BLaER1 (cell line): Measurements from ENCODE around the gene MCF2L2.

ENCODE experiments used
- H3K27ac ChIP-seq: shearing (Covaris generic); formaldehyde crosslinking; 2 replicates; pipeline ENCODE4 v1.8.1; 2022
- H3K27me3 ChIP-seq: shearing (Covaris generic); formaldehyde crosslinking; 2 replicates; pipeline ENCODE4 v1.8.1; 2022
- H3K36me3 ChIP-seq: shearing (Covaris generic); formaldehyde crosslinking; 2 replicates; pipeline ENCODE4 v1.8.1; 2022
- H3K4me1 ChIP-seq: shearing (Covaris generic); formaldehyde crosslinking; 2 replicates; pipeline ENCODE4 v1.8.1; 2022
- H3K4me2 ChIP-seq: shearing (Covaris generic); formaldehyde crosslinking; 2 replicates; pipeline ENCODE4 v1.8.1; 2022
- H3K4me3 ChIP-seq: shearing (Covaris generic); formaldehyde crosslinking; 2 replicates; pipeline ENCODE4 v1.8.1; 2022
- H3K9ac ChIP-seq: shearing (Covaris generic); formaldehyde crosslinking; 2 replicates; pipeline ENCODE4 v1.8.1; 2022
- H3K9me3 ChIP-seq: shearing (Covaris generic); formaldehyde crosslinking; 2 replicates; pipeline ENCODE4 v1.8.1; 2022
- H4K20me1 ChIP-seq: shearing (Covaris generic); formaldehyde crosslinking; 2 replicates; pipeline ENCODE4 v1.8.1; 2022
- Cebpa-rat ChIP-seq: shearing (Covaris generic); IDR thresholded peaks from 2 replicates; pipeline ENCODE4 v1.8.1; 2022

The MCF2L2 gene

DNA sequence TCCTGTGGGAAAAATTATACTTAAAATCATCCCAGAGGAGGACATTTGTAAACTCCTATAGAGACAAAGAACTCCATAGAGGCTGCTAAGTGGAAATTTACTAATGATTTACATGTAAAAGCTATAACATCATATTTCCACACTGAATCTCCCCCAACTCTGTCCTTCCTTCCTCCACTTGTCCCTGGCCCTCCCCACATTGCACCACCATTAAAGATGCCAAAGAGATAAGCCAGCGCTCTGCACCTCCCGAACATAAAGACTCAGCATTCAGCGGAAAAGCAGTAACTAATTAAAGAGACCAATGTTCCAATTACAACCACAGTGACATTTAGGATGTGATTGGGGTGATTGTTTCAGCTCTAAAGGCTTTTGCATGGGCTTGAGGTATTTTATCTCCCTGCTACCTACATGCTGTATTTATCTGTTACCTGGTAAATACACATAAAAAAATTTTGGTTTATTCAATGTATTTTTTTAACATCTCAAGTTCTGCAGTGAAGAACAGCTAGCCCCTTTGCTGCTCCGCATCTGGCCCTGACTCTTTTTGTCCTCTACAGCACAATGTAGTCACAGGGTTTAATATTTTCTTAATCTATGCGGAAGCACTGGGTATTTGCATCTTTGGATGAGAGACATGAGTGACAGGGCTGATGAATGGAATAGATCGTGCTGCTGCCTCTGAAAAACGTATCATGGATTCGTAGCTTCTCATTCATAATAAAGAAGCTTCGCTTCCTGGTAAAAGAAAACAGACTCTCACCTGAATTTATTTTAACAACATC, 210.7 kb downstream of the MCF2L2 start:
- no peaks in the 10 kb centered on the region for H4K20me1 ChIP-seq
- no peak overlapping the region for H3K4me2 ChIP-seq
- no peak for TF ChIP-seq Cebpa-rat
- no peak overlapping the region for H3K9ac ChIP-seq
- no peaks in the 10 kb centered on the region; the same call in 1 of the 2 replicates for H3K36me3 ChIP-seq
- H3K4me3 ChIP-seq, result no peak overlapping the region
- no peaks in the 10 kb centered on the region for H3K9me3 ChIP-seq
- H3K4me1 ChIP-seq, result peaks cover 34% of the 10 kb centered on the region
- no peak overlapping the region for H3K27ac ChIP-seq
- no peaks in the 10 kb centered on the region for H3K27me3 ChIP-seq

DNA sequence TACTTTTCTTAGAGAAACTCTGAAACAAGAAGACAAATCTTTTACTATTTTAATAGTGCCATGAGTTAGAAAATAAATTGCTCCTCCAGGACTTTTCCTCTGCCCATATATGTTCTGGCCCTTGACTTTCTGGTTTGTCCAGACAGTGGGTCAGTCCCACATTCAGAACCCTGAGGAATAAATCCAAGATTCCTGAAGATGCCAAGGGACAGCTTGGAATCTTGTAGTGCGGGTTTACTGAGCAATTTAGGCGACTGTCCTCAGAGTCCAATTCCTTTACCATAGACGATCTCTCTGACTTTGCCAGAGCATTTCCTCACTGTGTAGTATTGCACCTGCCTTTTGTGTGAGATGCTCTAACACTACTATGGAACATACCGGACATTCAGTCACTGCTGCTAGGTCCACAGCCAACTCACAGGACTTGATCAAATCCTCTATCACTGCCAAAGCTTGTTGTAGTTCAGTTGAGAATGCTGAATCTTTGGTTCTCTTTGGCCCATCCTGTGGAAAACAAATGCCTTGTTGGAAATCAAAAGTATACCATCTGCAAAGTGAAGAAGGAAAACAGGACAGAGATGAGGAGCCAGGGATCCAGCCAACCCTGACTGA, 212.7 kb downstream of the MCF2L2 start:
- no peak overlapping the region for H3K9ac ChIP-seq
- H3K9me3 ChIP-seq, result no peaks in the 10 kb centered on the region
- TF ChIP-seq Cebpa-rat, result no peak
- no peak overlapping the region for H3K27ac ChIP-seq
- no peaks in the 10 kb centered on the region; the same call in 1 of the 2 replicates for H3K36me3 ChIP-seq
- H3K27me3 ChIP-seq, result no peaks in the 10 kb centered on the region
- H4K20me1 ChIP-seq, result no peaks in the 10 kb centered on the region
- H3K4me3 ChIP-seq, result no peak overlapping the region
- no peak overlapping the region for H3K4me2 ChIP-seq
- peaks cover 46% of the 10 kb centered on the region for H3K4me1 ChIP-seq

DNA sequence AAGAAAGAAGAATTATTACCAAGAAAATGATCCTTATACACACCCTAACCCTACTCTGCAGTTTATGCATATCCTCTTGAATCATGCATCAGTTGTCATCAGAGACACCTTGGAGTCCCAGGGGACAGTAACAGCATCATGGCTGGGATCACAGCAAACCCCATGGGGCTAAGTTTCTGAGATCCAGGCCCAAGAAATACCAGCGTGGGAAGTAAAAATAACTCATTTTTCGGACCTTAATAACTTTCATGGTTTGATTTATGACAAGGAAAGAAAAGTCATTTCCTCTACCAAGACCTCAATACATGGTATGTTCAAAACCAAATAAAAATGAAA, 214.2 kb downstream of the MCF2L2 start:
- Histone ChIP-seq H3K4me1 (peaks cover 47% of the 10 kb centered on the region), H3K4me3 (no peak overlapping the region), H3K27me3 (no peaks in the 10 kb centered on the region), H4K20me1 (no peaks in the 10 kb centered on the region), H3K27ac (no peak overlapping the region), H3K4me2 (peak overlapping the region; percentile 65), H3K9me3 (no peaks in the 10 kb centered on the region), H3K36me3 (no peaks in the 10 kb centered on the region; the same call in 1 of the 2 replicates), H3K9ac (no peak overlapping the region)
- TF ChIP-seq Cebpa-rat, result no peak

GRCh38 chr3:183213415-183214276, 214.8 kb downstream of the MCF2L2 start:
- Histone ChIP-seq H3K4me1 (peaks cover 43% of the 10 kb centered on the region), H3K36me3 (no peaks in the 10 kb centered on the region; the same call in 1 of the 2 replicates), H3K4me2 (peak overlapping the region; percentile 65), H3K27ac (no peak overlapping the region), H3K27me3 (no peaks in the 10 kb centered on the region), H3K9me3 (no peaks in the 10 kb centered on the region), H3K9ac (no peak overlapping the region), H4K20me1 (no peaks in the 10 kb centered on the region), H3K4me3 (no peak overlapping the region)
- no peak for TF ChIP-seq Cebpa-rat

DNA sequence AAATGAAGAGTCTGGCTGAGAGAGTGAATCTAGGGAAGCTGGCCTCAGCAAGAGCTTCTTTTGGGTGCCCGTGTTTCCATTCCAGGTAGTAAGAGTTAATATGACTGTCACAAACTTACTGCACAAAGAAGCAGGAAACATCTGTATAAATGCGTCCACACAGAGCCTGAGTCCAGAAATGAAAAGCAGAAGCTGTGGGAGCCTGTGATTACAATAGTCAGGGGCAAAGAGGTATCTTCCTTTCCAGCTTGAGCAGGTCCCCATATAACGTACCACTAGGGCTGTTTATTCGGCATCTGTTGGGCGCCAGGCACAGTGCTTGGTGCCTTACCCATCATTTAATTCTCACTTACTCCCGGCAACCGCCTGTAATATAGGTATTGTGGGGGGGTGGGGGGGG, 215.9 kb downstream of the MCF2L2 start:
- Histone ChIP-seq H3K36me3 (no peaks in the 10 kb centered on the region; the same call in 1 of the 2 replicates), H3K9ac (no peak overlapping the region)
- no peak for TF ChIP-seq Cebpa-rat

DNA sequence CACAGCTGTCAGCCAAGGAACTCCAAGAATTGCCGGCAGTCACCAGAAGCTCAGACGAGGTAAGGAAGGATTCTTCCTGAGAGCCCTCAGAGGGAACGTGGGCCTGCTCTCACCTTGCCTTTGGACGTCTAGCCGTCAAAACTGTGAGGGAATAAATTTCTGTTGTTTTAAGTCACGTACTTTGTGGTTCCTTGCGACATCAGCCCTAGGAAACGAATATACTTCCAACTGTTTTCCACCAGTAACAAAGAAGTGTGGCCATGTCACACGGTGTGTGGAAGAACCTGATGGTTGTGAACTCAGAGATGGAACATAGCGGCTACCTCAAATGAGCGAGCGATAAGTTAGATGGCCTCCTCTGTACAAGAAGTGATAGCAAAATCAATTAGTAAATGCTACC, 216.3 kb downstream of the MCF2L2 start:
- TF ChIP-seq Cebpa-rat, result no peak
- H3K4me2 ChIP-seq, result peak overlapping the region; percentile 29

More for the DNA sequence above, 215.9 kb downstream of the MCF2L2 start:
- no peak overlapping the region for H3K27ac ChIP-seq
- no peaks in the 10 kb centered on the region for H4K20me1 ChIP-seq
- H3K4me1 ChIP-seq, result peaks cover 39% of the 10 kb centered on the region
- no peak overlapping the region for H3K4me3 ChIP-seq
- H3K27me3 ChIP-seq, result no peaks in the 10 kb centered on the region
- H3K9me3 ChIP-seq, result no peaks in the 10 kb centered on the region
- H3K4me2 ChIP-seq, result peak overlapping the region; percentile 29

GRCh38 chr3:183211352-183211751, 217.1 kb downstream of the MCF2L2 start:
- Histone ChIP-seq H3K9me3 (no peaks in the 10 kb centered on the region), H3K4me3 (no peak overlapping the region), H3K9ac (no peak overlapping the region), H3K4me1 (peaks cover 48% of the 10 kb centered on the region), H4K20me1 (no peaks in the 10 kb centered on the region), H3K27ac (no peak overlapping the region), H3K27me3 (no peaks in the 10 kb centered on the region), H3K36me3 (no peaks in the 10 kb centered on the region; the same call in 1 of the 2 replicates), H3K4me2 (no peak overlapping the region)
- no peak for TF ChIP-seq Cebpa-rat

More for the DNA sequence above, 216.3 kb downstream of the MCF2L2 start:
- H3K27me3 ChIP-seq, result no peaks in the 10 kb centered on the region
- no peak overlapping the region for H3K27ac ChIP-seq
- no peak overlapping the region for H3K9ac ChIP-seq
- H3K36me3 ChIP-seq, result no peaks in the 10 kb centered on the region; the same call in 1 of the 2 replicates
- no peaks in the 10 kb centered on the region for H3K9me3 ChIP-seq
- H4K20me1 ChIP-seq, result no peaks in the 10 kb centered on the region
- H3K4me3 ChIP-seq, result no peak overlapping the region
- H3K4me1 ChIP-seq, result peaks cover 42% of the 10 kb centered on the region

- H3K36me3 ChIP-seq, result no peaks in the 10 kb centered on the region; the same call in 1 of the 2 replicates
- H4K20me1 ChIP-seq, result no peaks in the 10 kb centered on the region
- peaks cover 48% of the 10 kb centered on the region for H3K4me1 ChIP-seq
- no peak overlapping the region for H3K27ac ChIP-seq
- no peaks in the 10 kb centered on the region for H3K27me3 ChIP-seq
- no peak for TF ChIP-seq Cebpa-rat
- H3K9me3 ChIP-seq, result no peaks in the 10 kb centered on the region
- H3K9ac ChIP-seq, result no peak overlapping the region
- no peak overlapping the region; the same call in 1 of the 2 replicates for H3K4me2 ChIP-seq
- no peak overlapping the region for H3K4me3 ChIP-seq
These were observed 217.5 kb downstream of the MCF2L2 start for GRCh38 chr3:183210862-183211341.

GRCh38 chr3:183210341-183210740, 218.1 kb downstream of the MCF2L2 start:
- TF ChIP-seq Cebpa-rat, result no peak
- Histone ChIP-seq H4K20me1 (no peaks in the 10 kb centered on the region), H3K36me3 (no peaks in the 10 kb centered on the region), H3K9me3 (no peaks in the 10 kb centered on the region), H3K27ac (no peak overlapping the region), H3K4me1 (peaks cover 47% of the 10 kb centered on the region), H3K9ac (no peak overlapping the region), H3K27me3 (no peaks in the 10 kb centered on the region), H3K4me2 (no peak overlapping the region), H3K4me3 (no peak overlapping the region)
